HepG2 (cell line): ENCODE data around the gene IL17RA. TPM values are rescaled to one million over a fixed set of nuclear protein-coding genes. Genes with fewer than 3 reads are reported as not detected.

Experiments used
- ATAC-seq: fragments of 200-7000 bp; cut with Tn5 transposase; 3 replicates; pipeline ENCODE4 v1.9.1; 2020; ENCODE audit warnings: mild to moderate bottlenecking, moderate library complexity
- BruUV-seq: library from RNA; stranded (reverse); fragments of 400-500 nt; replicated peaks from 2 replicates; lab custom pipeline; 2021; lab: Mats Ljungman, UMichigan
- CTCF ChIA-PET: fragments of 300-600 bp; formaldehyde crosslinking; extraction: SDS; loops from one replicate; lab custom pipeline; 2021; ENCODE audit warnings: low total read pairs, inconsistent platforms, low intra/inter-chr PET ratio; lab: Yijun Ruan, JAX
- POLR2A ChIA-PET: fragments of 350-600 bp; sonication (Branson Sonifier 250); formaldehyde crosslinking; loops from one replicate; lab custom pipeline; 2020; ENCODE audit warnings: antibody characterized with exemption, inconsistent platforms; lab: Yijun Ruan, JAX
- DNase-seq: peaks from one replicate; pipeline ENCODE4 v3.0.0-alpha.2; 2015; ENCODE audit warnings: low spot score
- FAIRE-seq: peaks from 3 replicates; lab custom pipeline; 2011; peaks lifted over from hg19 to GRCh38; lab: Jason Lieb, UNC
- H2AFZ ChIP-seq: one replicate; pipeline ENCODE4 v1.6.1; 2011; ENCODE audit warnings: low read length, inconsistent platforms
- H3K27ac ChIP-seq: fragments of 300-600 bp; 3 replicates; pipeline ENCODE4 v1.8.0; 2011; ENCODE audit warnings: mixed run types, mild to moderate bottlenecking, mixed read lengths, low read length, inconsistent platforms; ENCODE audit not compliant: insufficient read depth; ENCODE audit errors: extremely low read length
- H3K27me3 ChIP-seq, 2 experiments: fragments of 200-600 bp in 1 of 2; 2 replicates in 1 of 2; 3 replicates in 1 of 2; pipeline versions ENCODE4 v1.6.0 to v1.8.0; 2011; ENCODE audit warnings: low read length in 2 of 2, mild to moderate bottlenecking in 2 of 2, moderate library complexity in 2 of 2, inconsistent platforms in 1 of 2; ENCODE audit not compliant: insufficient read depth in 2 of 2, control insufficient read depth in 1 of 2
- H3K36me3 ChIP-seq, 2 experiments: fragments of 200-600 bp in 1 of 2; replicated peaks in 1 of 2; 2 replicates in 1 of 2; 3 replicates in 1 of 2; pipeline versions ENCODE4 v1.5.1 to v1.8.0; 2011; ENCODE audit warnings: low read length in 2 of 2, inconsistent platforms in 1 of 2; ENCODE audit not compliant: insufficient read depth in 2 of 2, control insufficient read depth in 1 of 2
- H3K4me1 ChIP-seq: 2 replicates; pipeline ENCODE4 v1.5.1; 2012; ENCODE audit warnings: low read length, inconsistent platforms; ENCODE audit not compliant: insufficient read depth
- H3K4me2 ChIP-seq: 2 replicates; pipeline ENCODE4 v1.6.0; 2011; ENCODE audit warnings: low read depth, low read length, inconsistent platforms
- H3K4me3 ChIP-seq, 3 experiments: fragments of 200-600 bp in 1 of 3; sonication (generic), shearing (Covaris generic) in 1 of 3; replicated peaks in 1 of 3; 2 replicates each; pipeline ENCODE4 v1.5.1; 2011 to 2016; ENCODE audit warnings: low read length in 3 of 3, inconsistent platforms in 2 of 3, low read depth in 2 of 3, mild to moderate bottlenecking in 2 of 3, control low read depth in 1 of 3, mixed read lengths in 1 of 3; ENCODE audit not compliant: insufficient read depth in 1 of 3
- H3K79me2 ChIP-seq: one replicate; pipeline ENCODE4 v1.6.1; 2011; ENCODE audit warnings: low read length, inconsistent platforms; ENCODE audit not compliant: insufficient read depth
- H3K9ac ChIP-seq: 2 replicates; pipeline ENCODE4 v1.6.0; 2011; ENCODE audit warnings: mild to moderate bottlenecking, low read depth, low read length, inconsistent platforms; ENCODE audit not compliant: insufficient read depth
- H3K9me3 ChIP-seq: 2 replicates; pipeline ENCODE4 v1.5.1; 2012; ENCODE audit warnings: mild to moderate bottlenecking, low read length
- H4K20me1 ChIP-seq: 2 replicates; pipeline ENCODE4 v1.6.0; 2011; ENCODE audit warnings: inconsistent platforms, mild to moderate bottlenecking, low read length, moderate library complexity; ENCODE audit not compliant: insufficient read depth
- ATM ChIP-seq: fragments of 450-650 bp; IDR thresholded peaks from 2 replicates; pipeline ENCODE4 v1.7.1; 2017; ENCODE audit warnings: mild to moderate bottlenecking, borderline replicate concordance
- ELF1 ChIP-seq: sonication (generic); formaldehyde crosslinking; IDR thresholded peaks from 2 replicates; pipeline ENCODE4 v1.4.0; 2020; ENCODE audit warnings: missing genetic modification reagents
- GFI1 ChIP-seq: sonication (generic); formaldehyde crosslinking; IDR thresholded peaks from 2 replicates; pipeline ENCODE4 v1.5.0; 2020; ENCODE audit warnings: missing genetic modification reagents, mild to moderate bottlenecking, borderline replicate concordance
- HOXA5 ChIP-seq: sonication (generic); formaldehyde crosslinking; IDR thresholded peaks from 2 replicates; pipeline ENCODE4 v1.4.0; 2020; ENCODE audit warnings: missing genetic modification reagents
- RBAK ChIP-seq: sonication (generic); formaldehyde crosslinking; IDR thresholded peaks from 2 replicates; pipeline ENCODE4 v1.5.1; 2020; ENCODE audit warnings: mild to moderate bottlenecking, missing genetic modification reagents
- SKI ChIP-seq: fragments of 450-650 bp; IDR thresholded peaks from one replicate; pipeline ENCODE4 v1.6.1; 2018; ENCODE audit warnings: mild to moderate bottlenecking; ENCODE audit not compliant: partially characterized antibody
- SOX6 ChIP-seq, 2 experiments: fragments of 450-650 bp in 1 of 2; sonication (generic) in 1 of 2; formaldehyde crosslinking in 1 of 2; IDR thresholded peaks; 2 replicates each; pipeline versions ENCODE4 v1.4.0 to v1.6.1; 2017 to 2020; ENCODE audit warnings: antibody characterized with exemption in 1 of 2, mild to moderate bottlenecking in 1 of 2, missing genetic modification reagents in 1 of 2
- SUZ12 ChIP-seq: fragments of 150-350 bp; IDR thresholded peaks from 2 replicates; pipeline ENCODE4 v1.6.1; 2014; ENCODE audit warnings: low read depth, low read length
- TMF1 ChIP-seq: sonication (generic); formaldehyde crosslinking; IDR thresholded peaks from 2 replicates; pipeline ENCODE4 v1.8.1; 2022; ENCODE audit warnings: low read depth, missing genetic modification reagents
- ZNF3 ChIP-seq: IDR thresholded peaks from 2 replicates; pipeline ENCODE4 v1.7.0; 2017; ENCODE audit warnings: inconsistent platforms
- ZNF317 ChIP-seq: sonication (generic); formaldehyde crosslinking; IDR thresholded peaks from 2 replicates; pipeline ENCODE4 v1.5.0; 2020; ENCODE audit warnings: mild to moderate bottlenecking, missing genetic modification reagents
- ZNF546 ChIP-seq: sonication (generic); formaldehyde crosslinking; conservative IDR thresholded peaks from 2 replicates; pipeline ENCODE4 v1.8.1; 2023; ENCODE audit warnings: mild to moderate bottlenecking, missing genetic modification reagents
- ZNF780A ChIP-seq: sonication (generic); formaldehyde crosslinking; IDR thresholded peaks from 2 replicates; pipeline ENCODE4 v1.8.0; 2022; ENCODE audit warnings: mild to moderate bottlenecking, missing genetic modification reagents, moderate library complexity
- WGBS: methylation state at CpG from one replicate; pipeline ENCODE4 v1.1.6; 2017; ENCODE audit warnings: low lambda C conversion rate; 5-methylcytosine and 5-hydroxymethylcytosine counted together
- in situ Hi-C: cut with HindIII; loops from 2 replicates; pipeline ENCODE4 v1.10.0; 2017; ENCODE audit warnings: low pct_unique_long_range_greater_than_20kb; ENCODE audit not compliant: extremely low pct_ligation_motif_present
- intact Hi-C: fragments of 100-400 bp; cut with micrococcal nuclease; formaldehyde crosslinking; loops from one replicate; pipeline ENCODE4 v1.10.0; 2022; ENCODE audit not compliant: unreplicated experiment
- polyA plus RNA-seq, 8 experiments: library from polyadenylated mRNA; depleted of rRNA in 3 of 8; stranded (reverse) in 7 of 8; unstranded in 1 of 8; fragments of >200 nt; fragmentation: Illumina TruSeq in 4 of 8; extraction: Trizol in 4 of 8; gene quantifications; 2 replicates each; pipeline versions ENCODE4 v1.2.1 to v1.2.3, GENCODE V29; 2011 to 2016; ENCODE audit warnings: low read depth in 4 of 8, missing spikeins in 1 of 8, mixed read lengths in 1 of 8; ENCODE audit not compliant: insufficient read depth in 1 of 8
- total RNA-seq, 5 experiments: library from RNA; depleted of rRNA; stranded (reverse); fragments of >200 nt; fragmentation: Illumina TruSeq; extraction: Trizol; gene quantifications; 2 replicates each; pipeline ENCODE4 v1.2.3, GENCODE V29; 2016; ENCODE audit warnings: low read depth in 1 of 5
- TF ChIP-seq, protein P1 (sequence below): sonication (generic); formaldehyde crosslinking; IDR thresholded peaks from 2 replicates; pipeline ENCODE4 v1.5.0; 2020; ENCODE audit warnings: mild to moderate bottlenecking, missing genetic modification reagents, borderline replicate concordance
- TF ChIP-seq, protein P2 (sequence below): sonication (generic); formaldehyde crosslinking; IDR thresholded peaks from 2 replicates; pipeline ENCODE4 v1.5.0; 2020; ENCODE audit warnings: mild to moderate bottlenecking, missing genetic modification reagents

Gene IL17RA
- total and polyA plus RNA-seq, 2 of the 13 experiments (the other 11 are each of a cell fraction or from before 2014, with no cell fraction given) = 2.5 to 8.2 TPM

DNA sequence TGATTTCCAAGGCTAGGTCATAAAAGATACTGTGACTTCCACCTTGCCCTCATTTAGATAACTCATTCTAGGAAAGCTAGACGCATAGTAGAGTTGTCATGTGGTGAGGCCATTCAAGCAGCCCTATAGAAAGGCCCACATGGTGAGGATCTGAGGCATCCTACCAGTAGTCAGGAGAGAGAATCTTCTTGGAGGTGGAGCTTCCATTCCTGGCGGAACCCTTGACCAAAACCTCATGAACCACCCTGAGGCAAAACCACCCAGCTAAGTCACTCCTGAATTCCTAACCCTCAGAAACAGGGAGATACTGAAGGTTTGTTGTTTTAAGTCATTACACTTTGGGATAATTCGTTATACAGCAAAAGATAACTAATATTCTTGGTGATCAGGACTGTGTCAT, 77.2 kb downstream of the IL17RA start:
- Histone ChIP-seq H4K20me1 (no peaks in the 10 kb centered on the region), H3K27me3 (peaks cover 2 to 14% of the 10 kb centered on the region in 2 experiments; a peak in 2 of 5 replicates), H3K79me2 (no peaks in the 10 kb centered on the region), H3K9ac (no peak overlapping the region), H3K27ac (no peak overlapping the region), H3K4me2 (no peak overlapping the region), H3K4me3 (no peak overlapping the region), H3K9me3 (no peaks in the 10 kb centered on the region), H3K4me1 (no peaks in the 10 kb centered on the region), H2AFZ (no peak overlapping the region), H3K36me3 (no peaks in the 10 kb centered on the region)
- FAIRE-seq (no peak), DNase-seq (no peak), ATAC-seq (no peak)
- TF ChIP-seq TMF1 (CRISPR knock-in tag) = no peak
- TF ChIP-seq, protein P1, sequence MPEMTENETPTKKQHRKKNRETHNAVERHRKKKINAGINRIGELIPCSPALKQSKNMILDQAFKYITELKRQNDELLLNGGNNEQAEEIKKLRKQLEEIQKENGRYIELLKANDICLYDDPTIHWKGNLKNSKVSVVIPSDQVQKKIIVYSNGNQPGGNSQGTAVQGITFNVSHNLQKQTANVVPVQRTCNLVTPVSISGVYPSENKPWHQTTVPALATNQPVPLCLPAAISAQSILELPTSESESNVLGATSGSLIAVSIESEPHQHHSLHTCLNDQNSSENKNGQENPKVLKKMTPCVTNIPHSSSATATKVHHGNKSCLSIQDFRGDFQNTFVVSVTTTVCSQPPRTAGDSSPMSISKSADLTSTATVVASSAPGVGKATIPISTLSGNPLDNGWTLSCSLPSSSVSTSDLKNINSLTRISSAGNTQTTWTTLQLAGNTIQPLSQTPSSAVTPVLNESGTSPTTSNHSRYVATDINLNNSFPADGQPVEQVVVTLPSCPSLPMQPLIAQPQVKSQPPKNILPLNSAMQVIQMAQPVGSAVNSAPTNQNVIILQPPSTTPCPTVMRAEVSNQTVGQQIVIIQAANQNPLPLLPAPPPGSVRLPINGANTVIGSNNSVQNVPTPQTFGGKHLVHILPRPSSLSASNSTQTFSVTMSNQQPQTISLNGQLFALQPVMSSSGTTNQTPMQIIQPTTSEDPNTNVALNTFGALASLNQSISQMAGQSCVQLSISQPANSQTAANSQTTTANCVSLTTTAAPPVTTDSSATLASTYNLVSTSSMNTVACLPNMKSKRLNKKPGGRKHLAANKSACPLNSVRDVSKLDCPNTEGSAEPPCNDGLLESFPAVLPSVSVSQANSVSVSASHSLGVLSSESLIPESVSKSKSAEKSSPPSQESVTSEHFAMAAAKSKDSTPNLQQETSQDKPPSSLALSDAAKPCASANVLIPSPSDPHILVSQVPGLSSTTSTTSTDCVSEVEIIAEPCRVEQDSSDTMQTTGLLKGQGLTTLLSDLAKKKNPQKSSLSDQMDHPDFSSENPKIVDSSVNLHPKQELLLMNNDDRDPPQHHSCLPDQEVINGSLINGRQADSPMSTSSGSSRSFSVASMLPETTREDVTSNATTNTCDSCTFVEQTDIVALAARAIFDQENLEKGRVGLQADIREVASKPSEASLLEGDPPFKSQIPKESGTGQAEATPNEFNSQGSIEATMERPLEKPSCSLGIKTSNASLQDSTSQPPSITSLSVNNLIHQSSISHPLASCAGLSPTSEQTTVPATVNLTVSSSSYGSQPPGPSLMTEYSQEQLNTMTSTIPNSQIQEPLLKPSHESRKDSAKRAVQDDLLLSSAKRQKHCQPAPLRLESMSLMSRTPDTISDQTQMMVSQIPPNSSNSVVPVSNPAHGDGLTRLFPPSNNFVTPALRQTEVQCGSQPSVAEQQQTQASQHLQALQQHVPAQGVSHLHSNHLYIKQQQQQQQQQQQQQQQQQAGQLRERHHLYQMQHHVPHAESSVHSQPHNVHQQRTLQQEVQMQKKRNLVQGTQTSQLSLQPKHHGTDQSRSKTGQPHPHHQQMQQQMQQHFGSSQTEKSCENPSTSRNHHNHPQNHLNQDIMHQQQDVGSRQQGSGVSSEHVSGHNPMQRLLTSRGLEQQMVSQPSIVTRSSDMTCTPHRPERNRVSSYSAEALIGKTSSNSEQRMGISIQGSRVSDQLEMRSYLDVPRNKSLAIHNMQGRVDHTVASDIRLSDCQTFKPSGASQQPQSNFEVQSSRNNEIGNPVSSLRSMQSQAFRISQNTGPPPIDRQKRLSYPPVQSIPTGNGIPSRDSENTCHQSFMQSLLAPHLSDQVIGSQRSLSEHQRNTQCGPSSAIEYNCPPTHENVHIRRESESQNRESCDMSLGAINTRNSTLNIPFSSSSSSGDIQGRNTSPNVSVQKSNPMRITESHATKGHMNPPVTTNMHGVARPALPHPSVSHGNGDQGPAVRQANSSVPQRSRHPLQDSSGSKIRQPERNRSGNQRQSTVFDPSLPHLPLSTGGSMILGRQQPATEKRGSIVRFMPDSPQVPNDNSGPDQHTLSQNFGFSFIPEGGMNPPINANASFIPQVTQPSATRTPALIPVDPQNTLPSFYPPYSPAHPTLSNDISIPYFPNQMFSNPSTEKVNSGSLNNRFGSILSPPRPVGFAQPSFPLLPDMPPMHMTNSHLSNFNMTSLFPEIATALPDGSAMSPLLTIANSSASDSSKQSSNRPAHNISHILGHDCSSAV (CRISPR knock-in tag) = no peak
- no peak for TF ChIP-seq ELF1 (CRISPR knock-in tag)
- no peak for TF ChIP-seq ZNF780A
- TF ChIP-seq RBAK (CRISPR knock-in tag) = no peak
- TF ChIP-seq ATM = no peak
- no peak for TF ChIP-seq ZNF546 (CRISPR knock-in tag)
- TF ChIP-seq HOXA5 (CRISPR knock-in tag) = no peak
- no peak for TF ChIP-seq SKI
- TF ChIP-seq, protein P2, sequence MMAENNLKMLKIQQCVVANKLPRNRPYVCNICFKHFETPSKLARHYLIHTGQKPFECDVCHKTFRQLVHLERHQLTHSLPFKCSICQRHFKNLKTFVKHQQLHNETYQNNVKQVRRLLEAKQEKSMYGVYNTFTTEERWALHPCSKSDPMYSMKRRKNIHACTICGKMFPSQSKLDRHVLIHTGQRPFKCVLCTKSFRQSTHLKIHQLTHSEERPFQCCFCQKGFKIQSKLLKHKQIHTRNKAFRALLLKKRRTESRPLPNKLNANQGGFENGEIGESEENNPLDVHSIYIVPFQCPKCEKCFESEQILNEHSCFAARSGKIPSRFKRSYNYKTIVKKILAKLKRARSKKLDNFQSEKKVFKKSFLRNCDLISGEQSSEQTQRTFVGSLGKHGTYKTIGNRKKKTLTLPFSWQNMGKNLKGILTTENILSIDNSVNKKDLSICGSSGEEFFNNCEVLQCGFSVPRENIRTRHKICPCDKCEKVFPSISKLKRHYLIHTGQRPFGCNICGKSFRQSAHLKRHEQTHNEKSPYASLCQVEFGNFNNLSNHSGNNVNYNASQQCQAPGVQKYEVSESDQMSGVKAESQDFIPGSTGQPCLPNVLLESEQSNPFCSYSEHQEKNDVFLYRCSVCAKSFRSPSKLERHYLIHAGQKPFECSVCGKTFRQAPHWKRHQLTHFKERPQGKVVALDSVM (CRISPR knock-in tag) = no peak
- no peak for TF ChIP-seq SUZ12
- no peak for TF ChIP-seq ZNF3 (CRISPR knock-in tag)
- no peak for TF ChIP-seq SOX6 (IDR thresholded peaks at IDR 0.05)
- no peak for TF ChIP-seq SOX6 (CRISPR knock-in tag; IDR thresholded peaks at IDR 0.05)
- no peak for TF ChIP-seq ZNF317 (CRISPR knock-in tag)
- no peak for TF ChIP-seq GFI1 (CRISPR knock-in tag)
- intact Hi-C loops (no loop called here), in situ Hi-C loops (no loop called here)
- BruUV-seq = no TSS peak
- ChIA-PET CTCF (no interaction called here), POLR2A (no interaction called here)
- WGBS = 0% methylated on average over 2 of the region's 3 CpGs
